Activated naive CD4-positive, alpha-beta T cell treated with anti-CD3 and anti-CD28 coated beads, Interleukin-2, amount 50 U/mL, for 72 hours (primary cell): ENCODE measurements around the gene DHX9. TPM values are rescaled to one million over a fixed set of nuclear protein-coding genes. Genes with fewer than 3 reads are reported as not detected.

ENCODE experiments used
- ATAC-seq, 2 donors: fragments of 150-1000 bp; cut with Tn5 transposase; 2 replicates each; pipeline ENCODE4 v1.10.0; 2021; ENCODE audit warnings: mild to moderate bottlenecking in 2 of 2, moderate library complexity in 2 of 2
- DNase-seq, 2 donors: peaks; one replicate each; pipeline ENCODE4 v3.0.0; 2021 to 2022; ENCODE audit warnings: low spot score in 2 of 2
- H3K27ac Mint-ChIP-seq, 2 donors: one replicate each; pipeline ENCODE4 v1.8.0; 2022; ENCODE audit warnings: mild to moderate bottlenecking in 2 of 2, mixed read lengths in 2 of 2
- H3K36me3 Mint-ChIP-seq, 2 donors: one replicate each; pipeline ENCODE4 v1.8.0; 2022; ENCODE audit warnings: mixed read lengths in 2 of 2
- H3K9me3 Mint-ChIP-seq, 2 donors: one replicate each; pipeline ENCODE4 v1.8.0; 2022; ENCODE audit warnings: mixed read lengths in 2 of 2
- total RNA-seq, 2 donors: library from RNA; stranded (reverse); gene quantifications; one replicate each; pipeline ENCODE4 v1.2.3, GENCODE V29; 2022

The DHX9 gene
- total RNA-seq, 2 donors from 2014 or later: 162 to 212 TPM

DNA sequence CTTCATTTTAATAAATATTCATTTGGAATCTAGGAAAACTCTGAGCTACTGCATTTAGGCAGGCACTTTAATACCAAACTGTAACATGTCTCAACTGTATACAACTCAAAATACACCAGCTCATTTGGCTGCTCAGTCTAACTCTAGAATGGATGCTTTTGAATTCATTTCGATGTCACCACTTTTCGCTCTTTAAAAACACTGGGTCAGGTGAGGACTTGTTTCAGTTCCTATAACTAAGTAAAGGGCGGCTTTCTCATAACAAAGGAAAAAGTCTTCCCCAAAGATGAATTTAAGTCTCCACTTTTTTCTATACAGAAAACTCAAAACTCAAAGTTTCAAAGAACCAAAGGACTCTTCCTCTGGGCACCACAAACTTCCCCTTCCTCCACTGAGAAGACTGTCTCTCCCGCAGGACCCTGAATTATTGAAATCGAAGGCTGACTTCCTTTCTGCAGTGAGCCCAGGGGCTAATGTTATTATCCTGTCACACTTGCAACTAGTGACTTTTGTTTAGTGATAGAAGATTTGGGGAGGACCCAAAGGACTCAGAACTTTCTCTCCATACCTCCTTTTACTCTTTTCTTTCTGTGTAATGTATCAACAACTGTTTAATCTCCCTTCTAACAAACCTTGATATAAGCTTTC lies 9.7 kb upstream of the DHX9 start:
- no peaks in the 10 kb centered on the region for H3K36me3 Mint-ChIP-seq
- H3K27ac Mint-ChIP-seq: no peak overlapping the region
- no peaks in the 10 kb centered on the region for H3K9me3 Mint-ChIP-seq
- DNase-seq (no peak), ATAC-seq (no peak)

GRCh38 chr1:182833271-182833670 lies 5.9 kb upstream of the DHX9 start:
- H3K9me3 Mint-ChIP-seq: no peaks in the 10 kb centered on the region
- H3K27ac Mint-ChIP-seq: no peak overlapping the region
- H3K36me3 Mint-ChIP-seq: no peaks in the 10 kb centered on the region
- ATAC-seq (no peak), DNase-seq (no peak)

- Mint-ChIP-seq H3K36me3 (no peaks in the 10 kb centered on the region), H3K27ac (no peak overlapping the region), H3K9me3 (no peaks in the 10 kb centered on the region)
- no peak for DNase-seq
- ATAC-seq: no peak
Measured at GRCh38 chr1:182834326-182834725, 4.8 kb upstream of the DHX9 start.

DNA sequence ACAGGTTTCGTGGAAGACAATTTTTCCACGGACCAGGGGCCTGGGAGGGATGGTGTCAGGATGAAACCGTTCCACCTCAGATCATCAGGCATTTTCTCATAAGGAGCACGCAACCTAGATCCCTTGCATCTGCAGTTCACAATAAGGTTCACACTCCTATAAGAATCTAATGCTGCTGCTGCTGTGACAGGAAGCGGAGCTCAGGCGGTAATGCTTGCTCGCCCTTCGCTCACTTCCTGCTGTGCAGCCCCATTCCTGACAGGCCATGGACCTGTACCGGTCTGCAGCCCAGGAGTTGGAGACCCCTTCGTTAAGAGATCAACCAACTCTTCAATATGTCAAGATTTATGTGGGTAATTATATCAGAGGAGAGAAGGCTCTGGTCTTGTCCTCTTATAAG lies 3.3 kb upstream of the DHX9 start:
- DNase-seq (no peak), ATAC-seq (no peak)
- Mint-ChIP-seq H3K9me3 (no peaks in the 10 kb centered on the region), H3K36me3 (peaks cover 14 to 15% of the 10 kb centered on the region in 2 donors), H3K27ac (no peak overlapping the region)

- DNase-seq (no peak), ATAC-seq (no peak)
- peak overlapping the region; percentile 88 to 99 for H3K27ac Mint-ChIP-seq
- peaks cover 21 to 55% of the 10 kb centered on the region in 2 donors for H3K36me3 Mint-ChIP-seq
- H3K9me3 Mint-ChIP-seq: no peaks in the 10 kb centered on the region
Measured at GRCh38 chr1:182841368-182841988, 2.3 kb downstream of the DHX9 start.

DNA sequence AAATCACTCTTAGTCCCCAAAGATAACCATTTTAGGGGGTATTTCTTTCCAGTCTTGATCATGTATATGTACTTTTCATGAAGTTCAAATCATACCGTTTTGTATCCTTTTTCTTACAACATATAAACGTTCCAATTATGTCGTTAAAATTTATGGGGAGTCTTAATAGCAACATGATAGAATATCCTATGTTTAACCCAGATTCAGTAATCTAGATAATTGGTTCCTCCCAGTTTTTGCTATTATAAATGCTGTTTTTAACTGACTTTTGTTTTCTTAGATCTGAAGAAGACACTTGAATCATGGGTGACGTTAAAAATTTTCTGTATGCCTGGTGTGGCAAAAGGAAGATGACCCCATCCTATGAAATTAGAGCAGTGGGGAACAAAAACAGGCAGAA lies 3.1 kb downstream of the DHX9 start:
- DNase-seq: no peak
- peak overlapping the region in 1 of 2 donors; percentile 44 for H3K27ac Mint-ChIP-seq
- H3K9me3 Mint-ChIP-seq: no peaks in the 10 kb centered on the region
- ATAC-seq: no peak
- H3K36me3 Mint-ChIP-seq: peaks cover 24 to 63% of the 10 kb centered on the region in 2 donors

- Mint-ChIP-seq H3K9me3 (no peaks in the 10 kb centered on the region), H3K27ac (peak overlapping the region in 1 of 2 donors; percentile 94), H3K36me3 (peaks cover 29 to 80% of the 10 kb centered on the region in 2 donors)
- ATAC-seq: peak; percentile 65 to 76
- no peak for DNase-seq
Measured at GRCh38 chr1:182845379-182845778, 6.2 kb downstream of the DHX9 start.

DNA sequence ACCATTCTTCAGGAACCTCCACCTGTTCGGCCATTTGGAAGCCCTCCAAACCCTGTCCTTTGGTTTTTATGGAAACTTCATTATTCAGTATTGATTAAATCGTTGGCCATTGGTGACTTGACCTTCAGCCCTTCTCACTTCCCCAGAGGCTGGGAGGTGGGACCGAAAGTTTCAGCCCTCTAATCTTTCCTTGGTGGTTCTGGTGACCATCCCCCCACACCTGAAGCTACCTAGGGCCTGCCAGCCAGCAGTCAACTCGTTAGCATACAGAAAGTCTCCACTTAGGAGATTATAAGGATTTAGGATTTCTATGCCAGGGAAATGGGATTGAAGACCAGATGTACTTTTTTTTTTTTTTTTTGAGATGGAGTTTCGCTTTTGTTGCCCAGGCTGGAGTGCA lies 6.7 kb downstream of the DHX9 start:
- H3K9me3 Mint-ChIP-seq: no peaks in the 10 kb centered on the region
- no peak for DNase-seq
- peaks cover 23 to 80% of the 10 kb centered on the region in 2 donors for H3K36me3 Mint-ChIP-seq
- ATAC-seq: no peak
- peak overlapping the region in 1 of 2 donors; percentile 94 for H3K27ac Mint-ChIP-seq

- peaks cover 17 to 74% of the 10 kb centered on the region in 2 donors for H3K36me3 Mint-ChIP-seq
- DNase-seq: no peak
- no peaks in the 10 kb centered on the region for H3K9me3 Mint-ChIP-seq
- H3K27ac Mint-ChIP-seq: peak overlapping the region in 1 of 2 donors; percentile 72
- ATAC-seq: no peak
Measured at GRCh38 chr1:182847105-182847504, 8.0 kb downstream of the DHX9 start.

- no peaks in the 10 kb centered on the region for H3K9me3 Mint-ChIP-seq
- DNase-seq: no peak
- no peak for ATAC-seq
- peak overlapping the region in 1 of 2 donors; percentile 80 for H3K27ac Mint-ChIP-seq
- peaks cover 17 to 71% of the 10 kb centered on the region in 2 donors for H3K36me3 Mint-ChIP-seq
Measured at GRCh38 chr1:182848736-182849135, 9.6 kb downstream of the DHX9 start.

DNA sequence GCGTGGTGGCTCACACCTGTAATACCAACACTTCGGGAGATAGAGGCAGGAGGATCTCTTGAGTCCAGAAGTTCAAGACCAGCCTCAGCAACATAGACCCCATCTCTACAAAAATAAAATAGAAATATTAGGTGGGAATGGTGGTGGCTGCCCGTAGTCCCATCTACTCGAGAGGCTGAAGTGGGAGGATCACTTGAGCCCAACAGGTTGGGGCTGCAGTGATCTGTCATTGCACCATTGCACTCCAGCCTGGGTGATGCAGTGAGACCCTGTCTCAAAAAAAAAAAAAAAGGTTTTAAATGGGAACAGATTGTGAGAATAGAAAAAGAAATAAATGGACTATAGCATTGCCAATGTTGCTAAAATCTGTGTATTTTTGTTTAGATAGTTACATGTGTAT lies 11.2 kb downstream of the DHX9 start:
- peaks cover 17 to 56% of the 10 kb centered on the region in 2 donors for H3K36me3 Mint-ChIP-seq
- ATAC-seq (no peak), DNase-seq (no peak)
- H3K9me3 Mint-ChIP-seq: no peaks in the 10 kb centered on the region
- no peak overlapping the region for H3K27ac Mint-ChIP-seq

- peak overlapping the region in 1 of 2 donors; percentile 62 for H3K27ac Mint-ChIP-seq
- H3K36me3 Mint-ChIP-seq: peaks cover 17 to 50% of the 10 kb centered on the region in 2 donors
- peak; percentile 63 to 85 for ATAC-seq
- H3K9me3 Mint-ChIP-seq: no peaks in the 10 kb centered on the region
- no peak for DNase-seq
Measured at GRCh38 chr1:182851825-182852224, 12.7 kb downstream of the DHX9 start.

DNA sequence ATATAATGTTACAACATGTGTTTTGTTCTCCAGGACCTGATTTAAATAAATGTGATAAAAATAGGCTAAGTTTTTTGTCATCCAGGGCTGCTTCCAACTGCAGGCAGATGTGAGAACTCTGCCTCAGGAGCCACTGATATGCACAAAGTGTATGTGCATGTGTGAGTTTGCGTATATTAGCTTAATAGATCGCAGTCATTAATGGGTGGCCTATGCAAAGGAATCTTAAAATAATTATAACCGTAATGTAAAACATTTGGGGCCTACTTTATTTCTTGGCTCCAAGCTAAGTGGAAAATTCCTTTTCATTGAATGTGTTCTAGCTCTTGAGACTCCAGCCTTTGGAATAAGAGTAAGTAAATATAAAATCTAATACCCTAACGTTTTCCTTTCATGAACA lies 16.8 kb downstream of the DHX9 start:
- no peak overlapping the region for H3K27ac Mint-ChIP-seq
- no peak for ATAC-seq
- no peak for DNase-seq
- H3K36me3 Mint-ChIP-seq: peaks cover 9 to 43% of the 10 kb centered on the region in 2 donors
- H3K9me3 Mint-ChIP-seq: no peaks in the 10 kb centered on the region

GRCh38 chr1:182857212-182857611 lies 18.1 kb downstream of the DHX9 start:
- DNase-seq (no peak), ATAC-seq (no peak)
- Mint-ChIP-seq H3K36me3 (peaks cover 13 to 51% of the 10 kb centered on the region in 2 donors), H3K9me3 (no peaks in the 10 kb centered on the region), H3K27ac (peak overlapping the region in 1 of 2 donors; percentile 22)

DNA sequence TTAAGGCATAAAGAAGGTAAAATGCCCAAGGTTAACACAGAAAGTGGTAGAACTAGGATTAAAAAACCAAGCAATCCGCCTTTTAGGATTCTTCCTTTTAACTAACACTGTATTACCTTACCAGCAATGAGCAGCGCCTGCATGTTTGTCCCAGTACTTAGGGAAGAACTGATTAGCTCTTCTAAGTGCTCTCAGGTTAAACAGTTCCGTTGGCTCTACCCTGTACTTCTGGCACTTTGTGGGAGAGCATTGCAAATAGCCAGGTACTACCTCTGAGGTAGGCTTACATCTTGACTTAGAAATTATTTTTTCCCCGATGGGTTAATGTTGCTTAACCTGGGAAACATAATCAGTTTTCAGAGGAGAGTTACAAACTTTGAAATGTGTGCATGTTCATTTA lies 21.5 kb downstream of the DHX9 start:
- H3K9me3 Mint-ChIP-seq: no peaks in the 10 kb centered on the region
- peak overlapping the region in 1 of 2 donors; percentile 77 for H3K27ac Mint-ChIP-seq
- no peak for DNase-seq
- peaks cover 26 to 66% of the 10 kb centered on the region in 2 donors for H3K36me3 Mint-ChIP-seq
- ATAC-seq: no peak

GRCh38 chr1:182861994-182862393 lies 22.8 kb downstream of the DHX9 start:
- Mint-ChIP-seq H3K9me3 (no peaks in the 10 kb centered on the region), H3K27ac (peak overlapping the region; percentile 72 to 88), H3K36me3 (peaks cover 29 to 69% of the 10 kb centered on the region in 2 donors)
- ATAC-seq (peak; percentile 74 to 84), DNase-seq (no peak)

GRCh38 chr1:182862827-182863226 lies 23.7 kb downstream of the DHX9 start:
- no peak for DNase-seq
- Mint-ChIP-seq H3K9me3 (no peaks in the 10 kb centered on the region), H3K36me3 (peaks cover 28 to 71% of the 10 kb centered on the region in 2 donors), H3K27ac (peak overlapping the region; percentile 72 to 88)
- ATAC-seq: no peak

DNA sequence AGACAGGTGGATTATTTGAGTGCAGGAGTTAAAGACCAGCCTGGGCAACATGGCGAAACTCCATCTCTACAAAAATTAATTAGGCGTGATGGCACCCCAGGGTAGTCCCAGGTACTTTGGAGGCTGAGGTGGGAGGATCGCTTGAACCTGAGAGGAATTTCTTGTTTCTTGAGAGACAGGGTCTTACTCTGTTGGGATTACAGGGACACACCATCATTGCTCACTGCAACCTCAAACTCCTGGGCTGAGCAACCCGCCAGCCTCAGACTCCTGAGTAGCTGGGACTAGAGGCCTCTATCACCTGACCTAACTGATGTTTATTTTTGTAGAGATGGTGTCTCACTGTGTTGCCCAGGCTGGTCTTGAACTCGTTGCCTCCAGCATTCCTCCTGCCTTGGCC lies 24.8 kb downstream of the DHX9 start:
- Mint-ChIP-seq H3K9me3 (no peaks in the 10 kb centered on the region), H3K27ac (peak overlapping the region in 1 of 2 donors; percentile 38), H3K36me3 (peaks cover 20 to 64% of the 10 kb centered on the region in 2 donors)
- ATAC-seq (no peak), DNase-seq (no peak)
